Activated CD4-positive, alpha-beta T cell treated with anti-CD3 and anti-CD28 coated beads, Interleukin-2, amount 10 ng/mL, durations not matched to agents 24 days and 14 days (primary cell): ENCODE data around the gene RTCA. TPM values are rescaled to one million over a fixed set of nuclear protein-coding genes. Genes with fewer than 3 reads are reported as not detected.
"Not testable (repeated sequence)": the region's sequence is repeated elsewhere in the genome, so short reads cannot be mapped to it uniquely, and the experiment has no call there.

ENCODE experiments used
- DNase-seq: peaks from one replicate; pipeline ENCODE4 v3.0.0; 2022
- H3K27ac Mint-ChIP-seq: one replicate; pipeline ENCODE4 v1.8.0; 2022; ENCODE audit warnings: mild to moderate bottlenecking, mixed read lengths
- H3K27me3 Mint-ChIP-seq: one replicate; pipeline ENCODE4 v1.8.0; 2022; ENCODE audit warnings: mixed read lengths
- H3K36me3 Mint-ChIP-seq: one replicate; pipeline ENCODE4 v1.8.0; 2022; ENCODE audit warnings: low read depth, mild to moderate bottlenecking, mixed read lengths
- H3K4me1 Mint-ChIP-seq: one replicate; pipeline ENCODE4 v1.8.0; 2021; ENCODE audit warnings: mixed read lengths
- H3K4me3 Mint-ChIP-seq: one replicate; pipeline ENCODE4 v1.8.0; 2022; ENCODE audit warnings: mild to moderate bottlenecking, moderate library complexity, mixed read lengths
- H3K9me3 Mint-ChIP-seq: one replicate; pipeline ENCODE4 v1.8.0; 2021; ENCODE audit warnings: mixed read lengths
- intact Hi-C: fragments of 100-400 bp; cut with micrococcal nuclease; formaldehyde crosslinking; loops from one replicate; pipeline ENCODE4 v1.15.1; 2023
- total RNA-seq: library from RNA; stranded (reverse); gene quantifications from 2 replicates; pipeline ENCODE4 v1.2.3, GENCODE V29; 2022

The RTCA gene
- total RNA-seq, 1 donor from 2014 or later: 49.1 TPM

DNA sequence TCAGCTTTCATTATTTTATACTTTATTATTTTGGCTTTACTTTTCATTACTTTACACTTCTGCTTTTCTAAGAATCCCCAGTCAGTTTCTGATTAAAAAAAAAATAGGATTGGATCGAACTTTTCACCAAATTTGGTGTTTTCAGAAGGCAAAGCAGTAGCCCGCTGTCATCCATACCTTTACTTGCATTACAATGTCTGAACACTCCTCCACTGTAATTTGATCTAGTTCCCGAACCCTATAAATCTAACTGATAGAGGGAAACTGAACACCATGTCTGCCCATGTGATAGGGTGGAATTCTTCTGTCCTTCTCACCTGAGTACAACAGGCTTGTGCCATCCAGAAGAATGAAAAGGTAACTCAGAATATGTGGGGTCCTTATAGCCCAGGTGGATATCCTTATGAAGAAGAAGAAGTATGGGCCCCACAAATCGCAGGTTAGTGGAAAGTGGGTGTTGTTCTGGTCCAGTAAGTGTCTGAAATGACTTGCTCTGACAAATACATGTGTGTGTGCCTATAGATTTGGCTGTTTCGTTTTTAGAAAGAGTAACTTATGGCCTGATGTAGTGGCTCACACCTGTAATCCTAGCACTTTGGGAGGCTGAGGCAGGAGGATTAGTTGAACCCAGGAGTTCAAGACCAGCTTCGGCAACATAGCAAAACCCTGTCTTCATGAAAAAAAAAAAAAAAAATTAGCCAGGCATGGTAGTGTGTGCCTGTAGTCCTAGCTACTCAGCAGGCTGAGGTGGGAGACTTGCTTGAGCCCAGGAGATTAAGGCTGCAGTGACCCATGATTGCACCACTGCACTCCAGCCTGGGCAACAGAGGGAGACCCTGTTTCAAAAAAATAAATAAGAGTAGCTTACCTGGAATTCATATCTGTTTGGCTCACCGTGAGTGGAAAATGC is 59.7 kb downstream of the RTCA start:
- Mint-ChIP-seq H3K4me1 (peaks cover 5% of the 10 kb centered on the region), H3K4me3 (no peak overlapping the region), H3K27me3 (peaks cover 2% of the 10 kb centered on the region), H3K27ac (no peak overlapping the region), H3K36me3 (no peaks in the 10 kb centered on the region), H3K9me3 (no peaks in the 10 kb centered on the region)
- intact Hi-C loops: no loop called here
- no peak for DNase-seq

DNA sequence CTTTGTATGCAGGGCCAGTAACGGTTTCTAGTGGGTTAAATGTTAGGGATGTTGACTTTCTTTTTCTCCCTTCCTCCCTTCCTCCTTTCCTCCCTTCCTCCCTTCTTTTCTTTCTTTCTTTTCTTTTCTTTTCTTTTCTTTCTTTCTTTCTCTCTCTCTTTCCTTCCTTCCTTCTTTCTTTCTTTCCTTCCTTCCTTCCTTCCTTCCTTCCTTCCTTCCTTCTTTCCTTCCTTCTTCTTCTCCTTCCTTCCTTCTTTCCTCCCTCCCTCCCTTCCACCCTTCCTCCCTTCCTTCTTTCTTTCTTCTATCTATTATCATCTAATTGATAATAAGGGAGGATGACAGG is 60.3 kb downstream of the RTCA start:
- H3K4me1 Mint-ChIP-seq, H3K36me3 Mint-ChIP-seq, H3K27ac Mint-ChIP-seq, H3K27me3 Mint-ChIP-seq, H3K9me3 Mint-ChIP-seq, DNase-seq, intact Hi-C loops, H3K4me3 Mint-ChIP-seq: not testable (repeated sequence)

DNA sequence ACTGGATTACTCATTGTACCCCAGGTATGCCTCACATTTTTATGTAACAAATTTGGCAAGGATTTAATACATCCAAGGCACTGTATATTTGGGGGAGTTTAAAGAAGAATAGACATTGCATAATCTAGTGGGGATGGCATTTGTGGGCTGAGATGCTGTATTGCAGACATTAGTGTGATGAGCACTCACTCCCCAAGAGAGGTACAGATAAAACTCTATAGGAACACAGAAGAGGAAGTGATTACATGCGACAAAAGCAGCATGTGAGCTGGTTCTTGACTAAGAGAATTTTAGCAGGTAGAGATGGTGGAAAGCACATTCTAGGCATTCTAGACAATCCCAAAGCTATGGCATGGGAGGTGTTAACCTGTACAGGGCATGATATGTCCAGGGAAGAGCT is 62.1 kb downstream of the RTCA start:
- Mint-ChIP-seq H3K9me3 (no peaks in the 10 kb centered on the region), H3K36me3 (no peaks in the 10 kb centered on the region), H3K27ac (no peak overlapping the region), H3K27me3 (peaks cover 5% of the 10 kb centered on the region), H3K4me1 (peaks cover under 1% of the 10 kb centered on the region), H3K4me3 (no peak overlapping the region)
- no peak for DNase-seq
- intact Hi-C loops: no loop called here

DNA sequence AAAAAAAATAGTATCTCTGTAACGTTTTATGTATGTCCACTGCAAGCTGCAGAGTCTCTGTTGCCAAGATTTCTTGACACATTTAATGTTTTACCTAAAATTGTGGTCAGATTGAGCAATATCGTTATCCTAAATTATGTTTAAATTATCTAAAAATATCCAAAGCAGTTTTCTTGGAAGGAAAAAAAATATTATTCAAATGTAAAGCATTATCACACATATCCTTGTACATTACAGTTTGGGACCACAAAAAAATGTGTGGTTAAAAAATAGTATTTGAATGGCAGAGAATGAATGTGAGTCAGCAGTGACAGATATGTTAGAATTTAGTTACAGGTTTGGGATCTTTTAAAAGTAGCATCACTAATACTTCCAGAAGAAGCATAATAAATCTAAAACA is 65.1 kb downstream of the RTCA start:
- H3K27ac Mint-ChIP-seq, H3K9me3 Mint-ChIP-seq, intact Hi-C loops, H3K4me3 Mint-ChIP-seq, DNase-seq, H3K36me3 Mint-ChIP-seq, H3K4me1 Mint-ChIP-seq: not testable (repeated sequence)
- H3K27me3 Mint-ChIP-seq: peaks cover 13% of the 10 kb centered on the region

DNA sequence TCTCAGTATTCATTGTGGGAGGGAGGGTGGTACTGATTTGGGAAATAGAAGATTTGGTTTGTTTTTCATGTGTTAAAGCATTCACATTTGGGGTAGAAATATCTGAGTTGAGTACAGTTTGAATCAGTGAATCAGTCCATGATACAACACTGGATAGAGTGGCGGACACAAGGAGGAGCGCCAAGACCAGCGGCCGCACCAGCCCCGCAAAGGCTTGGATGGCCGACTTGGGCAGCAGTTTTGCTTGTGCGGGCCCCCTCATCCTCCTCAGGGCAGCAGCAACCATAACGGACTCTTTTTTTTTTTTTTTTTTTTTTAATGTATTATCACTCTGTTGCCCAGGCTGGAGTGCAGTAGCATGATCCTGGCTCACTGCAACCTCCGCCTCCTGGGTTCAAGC is 66.3 kb downstream of the RTCA start:
- Mint-ChIP-seq H3K27me3 (peaks cover 17% of the 10 kb centered on the region), H3K4me1 (no peaks in the 10 kb centered on the region), H3K9me3 (peaks cover 3% of the 10 kb centered on the region), H3K36me3 (no peaks in the 10 kb centered on the region), H3K4me3 (no peak overlapping the region), H3K27ac (no peak overlapping the region)
- intact Hi-C loops: no loop called here
- DNase-seq: no peak

DNA sequence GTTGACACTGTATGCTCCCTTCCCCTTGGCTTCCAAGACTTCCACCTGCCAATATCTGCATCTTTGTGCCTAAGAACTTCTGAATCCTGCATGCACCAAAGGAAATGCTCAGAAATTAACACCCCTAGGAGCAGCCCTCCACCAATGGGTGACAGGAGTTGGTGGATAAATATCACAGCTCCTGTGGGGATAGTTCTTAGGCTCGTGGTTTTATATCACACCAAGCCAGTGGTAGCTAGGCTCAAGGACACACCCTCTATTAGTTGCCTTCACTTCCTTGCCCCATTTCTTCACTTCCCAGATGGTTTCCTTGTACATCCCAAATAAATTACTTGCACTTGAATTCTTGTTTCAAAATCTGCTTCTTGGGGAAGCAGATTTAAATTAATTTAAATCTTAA is 69.4 kb downstream of the RTCA start:
- intact Hi-C loops: no loop called here
- peaks cover 3% of the 10 kb centered on the region for H3K9me3 Mint-ChIP-seq
- H3K4me1 Mint-ChIP-seq: no peaks in the 10 kb centered on the region
- peaks cover 34% of the 10 kb centered on the region for H3K27me3 Mint-ChIP-seq
- DNase-seq: no peak
- no peak overlapping the region for H3K4me3 Mint-ChIP-seq
- no peak overlapping the region for H3K27ac Mint-ChIP-seq
- H3K36me3 Mint-ChIP-seq: no peaks in the 10 kb centered on the region

DNA sequence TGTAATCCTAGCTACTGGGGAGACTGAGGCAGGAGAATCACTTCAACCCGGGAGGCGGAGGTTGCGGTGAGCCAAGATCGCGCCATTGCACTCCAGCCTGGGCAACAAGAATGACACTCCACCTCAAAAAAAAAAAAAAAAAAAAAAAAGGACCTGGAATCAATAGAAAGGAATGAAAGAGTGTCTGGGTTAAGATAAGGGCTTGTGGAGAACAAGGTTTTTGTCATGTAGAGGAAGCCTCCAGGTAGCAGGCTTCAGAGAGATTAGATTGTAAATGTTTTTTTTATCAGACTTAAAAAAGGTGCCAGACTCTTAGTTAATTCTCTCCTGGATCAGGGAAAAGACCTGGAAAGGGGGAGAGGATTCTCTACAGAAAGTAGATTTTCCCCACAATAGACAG is 71.9 kb downstream of the RTCA start:
- DNase-seq, H3K27ac Mint-ChIP-seq, intact Hi-C loops, H3K36me3 Mint-ChIP-seq, H3K4me3 Mint-ChIP-seq, H3K4me1 Mint-ChIP-seq, H3K9me3 Mint-ChIP-seq: not testable (repeated sequence)
- H3K27me3 Mint-ChIP-seq: peaks cover 42% of the 10 kb centered on the region

DNA sequence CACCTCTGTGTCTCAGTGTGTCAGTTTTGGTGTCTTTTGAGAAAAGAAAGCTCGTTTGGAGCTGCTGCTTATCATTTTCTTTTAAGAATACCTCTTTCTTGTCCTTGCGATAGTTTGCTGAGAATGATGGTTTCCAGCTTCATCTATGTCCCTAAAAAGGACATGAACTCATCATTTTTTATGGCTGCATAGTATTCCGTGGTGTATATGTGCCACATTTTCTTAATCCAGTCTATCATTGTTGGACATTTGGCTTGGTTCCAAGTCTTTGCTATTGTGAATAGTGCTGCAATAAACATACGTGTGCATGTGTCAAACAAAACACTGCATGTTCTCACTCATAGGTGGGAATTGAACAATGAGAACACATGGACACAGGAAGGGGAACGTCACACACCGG is 73.7 kb downstream of the RTCA start:
- H3K9me3 Mint-ChIP-seq, H3K36me3 Mint-ChIP-seq, H3K27ac Mint-ChIP-seq, intact Hi-C loops, H3K4me3 Mint-ChIP-seq, DNase-seq, H3K4me1 Mint-ChIP-seq: not testable (repeated sequence)
- peaks cover 40% of the 10 kb centered on the region for H3K27me3 Mint-ChIP-seq

DNA sequence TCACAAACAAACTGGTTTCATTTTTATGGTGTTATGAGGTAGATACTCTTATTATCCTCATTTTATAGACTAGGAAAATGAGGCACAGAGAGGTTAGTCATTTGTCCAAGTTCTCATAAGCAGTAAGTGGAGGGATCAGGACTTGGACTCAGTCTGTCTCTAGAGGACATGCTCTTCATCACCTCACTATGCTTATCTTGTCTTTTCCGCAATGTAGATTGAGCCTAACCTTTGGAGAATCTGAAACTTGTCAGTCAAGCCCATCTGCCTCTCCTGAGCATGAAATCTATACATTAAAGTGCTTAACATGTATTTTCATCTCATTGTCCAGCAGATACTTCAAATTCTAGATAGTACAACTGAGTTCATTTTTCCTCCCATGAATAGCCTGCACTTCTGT is 74.5 kb downstream of the RTCA start:
- peaks cover 3% of the 10 kb centered on the region for H3K9me3 Mint-ChIP-seq
- DNase-seq: no peak
- H3K27ac Mint-ChIP-seq: no peak overlapping the region
- H3K4me1 Mint-ChIP-seq: no peaks in the 10 kb centered on the region
- H3K27me3 Mint-ChIP-seq: peaks cover 40% of the 10 kb centered on the region
- H3K36me3 Mint-ChIP-seq: no peaks in the 10 kb centered on the region
- intact Hi-C loops: no loop called here
- H3K4me3 Mint-ChIP-seq: no peak overlapping the region

DNA sequence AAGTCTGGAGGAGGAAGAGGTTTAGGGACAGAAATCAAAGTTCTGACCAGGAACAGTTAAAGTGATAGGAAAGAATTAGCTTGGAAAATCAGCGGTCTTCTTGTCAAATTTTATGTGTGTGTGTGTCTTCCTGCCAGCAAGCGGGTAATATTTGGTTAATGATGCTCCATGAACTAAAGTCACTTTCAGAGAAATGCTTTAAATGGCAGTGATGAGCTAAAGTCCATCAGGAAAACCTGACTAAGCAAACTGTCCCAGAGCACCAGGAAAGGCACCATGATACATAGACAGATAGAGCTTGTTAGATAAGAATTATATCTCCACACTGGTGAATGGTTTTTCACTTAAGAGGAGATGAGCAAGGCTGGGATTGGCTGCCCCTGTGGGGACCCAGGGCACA is 76.3 kb downstream of the RTCA start:
- DNase-seq: no peak
- H3K4me3 Mint-ChIP-seq: no peak overlapping the region
- H3K27me3 Mint-ChIP-seq: peaks cover 34% of the 10 kb centered on the region
- intact Hi-C loops: no loop called here
- H3K4me1 Mint-ChIP-seq: no peaks in the 10 kb centered on the region
- no peaks in the 10 kb centered on the region for H3K9me3 Mint-ChIP-seq
- no peaks in the 10 kb centered on the region for H3K36me3 Mint-ChIP-seq
- H3K27ac Mint-ChIP-seq: no peak overlapping the region

Other genes starting within 250 kb of the RTCA start
- 16.0 and 17.2 TPM in 2 replicates for gene SASS6, start 133.3 kb upstream of the RTCA start, total RNA-seq
- 24.3 and 25.5 TPM in 2 replicates for gene TRMT13, start 133.1 kb upstream of the RTCA start, total RNA-seq
- 0.23 and 0.57 TPM in 2 replicates for gene LRRC39, start 88.0 kb upstream of the RTCA start, total RNA-seq
- gene DBT, start 16.4 kb upstream of the RTCA start, total RNA-seq: 11.9 and 12.4 TPM in 2 replicates
- 10.3 and 11.0 TPM in 2 replicates for gene CDC14A, start 86.3 kb downstream of the RTCA start, total RNA-seq